ENCODE results near the gene CFAP251.

DNA sequence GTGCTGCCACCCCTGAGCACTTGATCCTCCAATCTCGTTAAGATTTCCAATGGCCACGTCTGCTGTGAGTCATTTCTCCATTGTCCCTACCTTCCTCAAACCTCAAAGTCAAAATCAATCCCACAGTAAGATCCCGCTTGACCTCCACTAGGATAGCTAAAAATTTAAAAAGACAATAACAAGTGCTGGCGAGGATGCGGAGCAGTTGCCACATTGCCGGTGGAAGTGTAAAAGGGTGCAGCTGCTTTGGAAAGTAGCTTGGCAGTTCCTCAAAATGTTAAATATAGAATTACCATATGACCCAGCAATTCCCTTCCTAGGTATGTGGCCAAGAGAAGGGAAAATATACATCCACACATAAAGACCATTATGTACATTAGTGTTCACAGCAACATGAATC lies 93.8 kb downstream of the CFAP251 start:
- TF ChIP-seq, protein P1, sequence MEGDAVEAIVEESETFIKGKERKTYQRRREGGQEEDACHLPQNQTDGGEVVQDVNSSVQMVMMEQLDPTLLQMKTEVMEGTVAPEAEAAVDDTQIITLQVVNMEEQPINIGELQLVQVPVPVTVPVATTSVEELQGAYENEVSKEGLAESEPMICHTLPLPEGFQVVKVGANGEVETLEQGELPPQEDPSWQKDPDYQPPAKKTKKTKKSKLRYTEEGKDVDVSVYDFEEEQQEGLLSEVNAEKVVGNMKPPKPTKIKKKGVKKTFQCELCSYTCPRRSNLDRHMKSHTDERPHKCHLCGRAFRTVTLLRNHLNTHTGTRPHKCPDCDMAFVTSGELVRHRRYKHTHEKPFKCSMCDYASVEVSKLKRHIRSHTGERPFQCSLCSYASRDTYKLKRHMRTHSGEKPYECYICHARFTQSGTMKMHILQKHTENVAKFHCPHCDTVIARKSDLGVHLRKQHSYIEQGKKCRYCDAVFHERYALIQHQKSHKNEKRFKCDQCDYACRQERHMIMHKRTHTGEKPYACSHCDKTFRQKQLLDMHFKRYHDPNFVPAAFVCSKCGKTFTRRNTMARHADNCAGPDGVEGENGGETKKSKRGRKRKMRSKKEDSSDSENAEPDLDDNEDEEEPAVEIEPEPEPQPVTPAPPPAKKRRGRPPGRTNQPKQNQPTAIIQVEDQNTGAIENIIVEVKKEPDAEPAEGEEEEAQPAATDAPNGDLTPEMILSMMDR (IDR thresholded peaks at IDR 0.05) = no peak
- no peak for TF ChIP-seq POLR2A (IDR thresholded peaks at IDR 0.05)
